HepG2 (cell line): Measurements from ENCODE around the gene GZF1. TPM values are rescaled to one million over a fixed set of nuclear protein-coding genes. Genes with fewer than 3 reads are reported as not detected.

Experiments
- FOXP4 ChIP-seq: sonication (generic); formaldehyde crosslinking; IDR thresholded peaks from 2 replicates; pipeline ENCODE4 v1.4.0; 2020; ENCODE audit warnings: missing genetic modification reagents
- KIAA2018 ChIP-seq: sonication (generic); formaldehyde crosslinking; IDR thresholded peaks from 2 replicates; pipeline ENCODE4 v1.5.0; 2020; ENCODE audit warnings: mild to moderate bottlenecking, missing genetic modification reagents, borderline replicate concordance
- MAX ChIP-seq: IDR thresholded peaks from 2 replicates; pipeline ENCODE4 v1.6.1; 2012; ENCODE audit warnings: inconsistent platforms
- MLLT10 ChIP-seq: sonication (generic); formaldehyde crosslinking; IDR thresholded peaks from 2 replicates; pipeline ENCODE4 v1.4.0; 2020; ENCODE audit warnings: missing genetic modification reagents
- NFKBIZ ChIP-seq: IDR thresholded peaks from 2 replicates; pipeline ENCODE4 v1.6.1; 2018; ENCODE audit warnings: missing genetic modification reagents, missing compliant biosample characterization
- NONO ChIP-seq, 2 experiments: fragments of 450-650 bp in 1 of 2; sonication (generic) in 1 of 2; formaldehyde crosslinking in 1 of 2; IDR thresholded peaks in 1 of 2; conservative IDR thresholded peaks in 1 of 2; 2 replicates each; pipeline versions ENCODE4 v1.6.1 to v1.8.0; 2017 to 2022; ENCODE audit warnings: mild to moderate bottlenecking in 1 of 2, missing genetic modification reagents in 1 of 2, moderate library complexity in 1 of 2
- RBM22 ChIP-seq: fragments of 200-400 bp; formaldehyde crosslinking; optimal IDR thresholded peaks from 2 replicates; pipeline ENCODE3; 2017; ENCODE audit warnings: mild to moderate bottlenecking, low read length, moderate library complexity
- RNF219 ChIP-seq: sonication (generic); formaldehyde crosslinking; IDR thresholded peaks from 2 replicates; pipeline ENCODE4 v1.5.0; 2020; ENCODE audit warnings: mild to moderate bottlenecking, missing genetic modification reagents
- ZNF20 ChIP-seq: sonication (generic); formaldehyde crosslinking; IDR thresholded peaks from 2 replicates; pipeline ENCODE4 v1.4.0; 2020; ENCODE audit warnings: mild to moderate bottlenecking, moderate library complexity, missing genetic modification reagents
- ZNF343 ChIP-seq: sonication (generic); formaldehyde crosslinking; IDR thresholded peaks from 2 replicates; pipeline ENCODE4 v1.4.0; 2020; ENCODE audit warnings: mild to moderate bottlenecking, missing genetic modification reagents
- ZNF354B ChIP-seq: sonication (generic); formaldehyde crosslinking; IDR thresholded peaks from 2 replicates; pipeline ENCODE4 v1.8.0; 2022; ENCODE audit warnings: mild to moderate bottlenecking, missing genetic modification reagents
- ZNF451 ChIP-seq: sonication (generic); formaldehyde crosslinking; IDR thresholded peaks from 2 replicates; pipeline ENCODE4 v1.5.0; 2020; ENCODE audit warnings: mild to moderate bottlenecking, missing genetic modification reagents
- ZNF552 ChIP-seq: sonication (generic); formaldehyde crosslinking; IDR thresholded peaks from 2 replicates; pipeline ENCODE4 v1.9.0; 2022; ENCODE audit warnings: missing genetic modification reagents, mild to moderate bottlenecking, borderline replicate concordance
- ZNF580 ChIP-seq: IDR thresholded peaks from 2 replicates; pipeline ENCODE4 v1.6.1; 2016; ENCODE audit warnings: low read depth, borderline replicate concordance
- ZNF660 ChIP-seq: sonication (generic); formaldehyde crosslinking; IDR thresholded peaks from 2 replicates; pipeline ENCODE4 v1.5.1; 2020; ENCODE audit warnings: mild to moderate bottlenecking, low read depth, missing genetic modification reagents, borderline replicate concordance
- ZNF678 ChIP-seq: sonication (generic); formaldehyde crosslinking; IDR thresholded peaks from 2 replicates; pipeline ENCODE4 v1.4.0; 2020; ENCODE audit warnings: mild to moderate bottlenecking, missing genetic modification reagents
- polyA plus RNA-seq, 8 experiments: library from polyadenylated mRNA; depleted of rRNA in 3 of 8; stranded (reverse) in 7 of 8; unstranded in 1 of 8; fragments of >200 nt; fragmentation: Illumina TruSeq in 4 of 8; extraction: Trizol in 4 of 8; gene quantifications; 2 replicates each; pipeline versions ENCODE4 v1.2.1 to v1.2.3, GENCODE V29; 2011 to 2016; ENCODE audit warnings: low read depth in 4 of 8, missing spikeins in 1 of 8, mixed read lengths in 1 of 8; ENCODE audit not compliant: insufficient read depth in 1 of 8
- total RNA-seq, 5 experiments: library from RNA; depleted of rRNA; stranded (reverse); fragments of >200 nt; fragmentation: Illumina TruSeq; extraction: Trizol; gene quantifications; 2 replicates each; pipeline ENCODE4 v1.2.3, GENCODE V29; 2016; ENCODE audit warnings: low read depth in 1 of 5

The GZF1 gene
- total and polyA plus RNA-seq, 2 of the 13 experiments (the other 11 are each of a cell fraction or from before 2014, with no cell fraction given), result 16.9 to 26.0 TPM

- no peak for TF ChIP-seq KIAA2018
- TF ChIP-seq FOXP4 (CRISPR knock-in tag), result peak; percentile 52
- TF ChIP-seq ZNF552 (CRISPR knock-in tag), result no peak
- TF ChIP-seq ZNF451, result no peak
- no peak for TF ChIP-seq MLLT10
- TF ChIP-seq ZNF660, result no peak
- no peak for TF ChIP-seq NONO (IDR thresholded peaks at IDR 0.05)
- no peak for TF ChIP-seq NONO (CRISPR knock-in tag; conservative IDR thresholded peaks at IDR 0.05)
- no peak for TF ChIP-seq NFKBIZ
- TF ChIP-seq RNF219 (CRISPR knock-in tag), result no peak
- no peak for TF ChIP-seq ZNF580 (CRISPR knock-in tag)
- TF ChIP-seq MAX, result peak; percentile 57
- no peak for TF ChIP-seq ZNF354B (CRISPR knock-in tag)
- no peak for TF ChIP-seq ZNF20
- TF ChIP-seq ZNF343 (CRISPR knock-in tag), result no peak
- no peak for TF ChIP-seq RBM22
- TF ChIP-seq ZNF678 (CRISPR knock-in tag), result no peak
Measured at GRCh38 chr20:23358923-23359593, 2.9 kb upstream of the GZF1 start (continued).
